GM23248 (cell line): ENCODE data around the gene THSD4.

Experiments used
- EZH2 ChIP-seq: fragments of 200-600 bp; sonication (generic); IDR thresholded peaks from 2 replicates; pipeline ENCODE4 v1.6.1; 2018; ENCODE audit warnings: antibody characterized with exemption, mild to moderate bottlenecking; ENCODE audit not compliant: insufficient read depth, poor library complexity, severe bottlenecking
- EZH2phosphoT487 ChIP-seq: fragments of 200-600 bp; sonication (generic); IDR thresholded peaks from 2 replicates; pipeline ENCODE4 v1.6.1; 2018; ENCODE audit warnings: antibody characterized with exemption, moderate library complexity, mild to moderate bottlenecking, low read depth; ENCODE audit not compliant: insufficient read depth

- TF ChIP-seq EZH2: no peak
- no peak for TF ChIP-seq EZH2phosphoT487
Observed at GRCh38 chr15:71705151-71705550, 589.9 kb downstream of the THSD4 start.
